MM.1S (cell line): Measurements from ENCODE around the gene RLN3.

Source experiments
- EZH2 ChIP-seq: fragments of 300-600 bp; sonication (generic); optimal IDR thresholded peaks from 2 replicates; pipeline ENCODE3; 2017; ENCODE audit warnings: low read depth, mild to moderate bottlenecking, antibody characterized with exemption, low read length, mixed read lengths
- TF ChIP-seq, protein P1 (sequence below): fragments of 300-600 bp; sonication (generic); IDR thresholded peaks from 2 replicates; pipeline ENCODE4 v1.5.1; 2016; ENCODE audit warnings: antibody characterized with exemption, low read length, mixed read lengths

DNA sequence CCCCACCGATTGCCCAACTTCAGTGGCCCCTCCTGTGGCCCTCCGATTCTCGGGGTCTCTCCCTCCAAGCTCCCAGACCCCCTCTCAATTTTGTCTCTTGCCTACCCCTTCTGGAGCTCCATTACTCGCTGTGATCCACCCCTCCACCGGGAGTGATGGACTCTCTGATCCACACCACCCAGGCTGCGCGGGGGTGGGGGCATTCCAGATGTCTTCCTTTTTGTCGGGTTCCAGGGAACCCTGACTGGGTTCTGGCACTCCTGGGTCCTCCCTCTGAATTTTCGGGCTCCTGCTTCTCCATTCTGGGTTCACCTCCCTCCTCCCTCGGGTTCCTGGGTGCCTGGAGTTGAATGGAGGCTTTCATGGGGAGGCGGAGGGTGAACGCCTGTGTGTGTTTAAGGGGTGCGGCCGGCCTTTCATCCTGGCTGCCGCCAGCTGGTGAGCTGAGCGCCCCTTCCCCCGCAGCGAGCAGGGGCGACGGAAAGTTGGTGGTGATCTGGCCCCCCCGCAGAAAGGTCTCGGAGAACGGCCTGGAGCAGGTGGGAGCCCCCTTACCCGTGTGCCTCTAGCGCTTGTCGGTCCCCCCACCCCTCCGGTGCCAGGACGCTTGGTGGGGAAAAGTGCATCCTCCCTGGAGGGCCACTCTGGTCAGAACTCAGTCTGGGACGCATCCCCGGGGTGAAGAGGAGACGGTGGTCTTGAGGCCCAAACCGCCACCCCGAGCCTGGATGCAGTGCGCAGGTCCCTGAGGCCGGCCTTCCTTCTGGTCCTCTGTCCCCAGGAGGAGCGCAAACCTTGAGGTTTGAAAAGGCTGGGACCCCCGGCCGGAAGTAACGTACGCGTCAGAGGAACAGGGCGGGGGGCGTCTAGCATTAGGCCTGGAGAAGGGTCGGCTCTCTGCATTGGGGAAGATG is 46.2 kb downstream of the RLN3 start:
- TF ChIP-seq, protein P1, sequence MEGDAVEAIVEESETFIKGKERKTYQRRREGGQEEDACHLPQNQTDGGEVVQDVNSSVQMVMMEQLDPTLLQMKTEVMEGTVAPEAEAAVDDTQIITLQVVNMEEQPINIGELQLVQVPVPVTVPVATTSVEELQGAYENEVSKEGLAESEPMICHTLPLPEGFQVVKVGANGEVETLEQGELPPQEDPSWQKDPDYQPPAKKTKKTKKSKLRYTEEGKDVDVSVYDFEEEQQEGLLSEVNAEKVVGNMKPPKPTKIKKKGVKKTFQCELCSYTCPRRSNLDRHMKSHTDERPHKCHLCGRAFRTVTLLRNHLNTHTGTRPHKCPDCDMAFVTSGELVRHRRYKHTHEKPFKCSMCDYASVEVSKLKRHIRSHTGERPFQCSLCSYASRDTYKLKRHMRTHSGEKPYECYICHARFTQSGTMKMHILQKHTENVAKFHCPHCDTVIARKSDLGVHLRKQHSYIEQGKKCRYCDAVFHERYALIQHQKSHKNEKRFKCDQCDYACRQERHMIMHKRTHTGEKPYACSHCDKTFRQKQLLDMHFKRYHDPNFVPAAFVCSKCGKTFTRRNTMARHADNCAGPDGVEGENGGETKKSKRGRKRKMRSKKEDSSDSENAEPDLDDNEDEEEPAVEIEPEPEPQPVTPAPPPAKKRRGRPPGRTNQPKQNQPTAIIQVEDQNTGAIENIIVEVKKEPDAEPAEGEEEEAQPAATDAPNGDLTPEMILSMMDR: no peak
- no peak for TF ChIP-seq EZH2
